ENCODE results near the gene RADX.

The RADX gene

GRCh38 chrX:106692425-106693065 lies 80.8 kb downstream of the RADX start:
- DNase-seq = no peak

GRCh38 chrX:106696502-106696901 lies 84.7 kb downstream of the RADX start:
- DNase-seq = no peak

- no peak for DNase-seq
Observed at GRCh38 chrX:106698693-106699092, 86.9 kb downstream of the RADX start.

GRCh38 chrX:106702636-106703035 lies 90.9 kb downstream of the RADX start:
- DNase-seq = no peak

GRCh38 chrX:106706466-106706865 lies 94.7 kb downstream of the RADX start:
- DNase-seq = no peak

- no peak for DNase-seq
Observed at GRCh38 chrX:106707771-106708454, 96.1 kb downstream of the RADX start.

GRCh38 chrX:106710771-106711170 lies 99.0 kb downstream of the RADX start:
- DNase-seq = no peak

- no peak for DNase-seq
Observed at GRCh38 chrX:106711375-106711774, 99.6 kb downstream of the RADX start.

- no peak for DNase-seq
Observed at GRCh38 chrX:106716004-106716403, 104.2 kb downstream of the RADX start.

GRCh38 chrX:106716463-106716862 lies 104.7 kb downstream of the RADX start:
- no peak for DNase-seq

GRCh38 chrX:106718709-106719108 lies 106.9 kb downstream of the RADX start:
- DNase-seq = no peak

- DNase-seq = no peak
Observed at GRCh38 chrX:106725931-106726330, 114.2 kb downstream of the RADX start.

GRCh38 chrX:106726485-106727437 lies 115.0 kb downstream of the RADX start, which contains the start of gene RNF128:
TSS of gene RNF128 (plus strand) at chrX:106726701. CDS start at chrX:106726914, 213 bp downstream.
- peak; percentile 11 for DNase-seq

GRCh38 chrX:106728337-106728736 lies 116.6 kb downstream of the RADX start:
- no peak for DNase-seq
